Raji (cell line): Measurements from ENCODE around the gene DOCK4.

ENCODE experiments used
- POLR2A ChIP-seq: IDR thresholded peaks from 2 replicates; pipeline ENCODE4 v1.6.1; 2011; ENCODE audit warnings: low read depth, low read length, control low read depth; ENCODE audit not compliant: insufficient read depth

DOCK4 gene

GRCh38 chr7:112120696-112121217 lies 85.4 kb downstream of the DOCK4 start:
- no peak for TF ChIP-seq POLR2A

- no peak for TF ChIP-seq POLR2A
Measured at GRCh38 chr7:112118581-112119566, 87.3 kb downstream of the DOCK4 start.

- no peak for TF ChIP-seq POLR2A
Measured at GRCh38 chr7:112116894-112117293, 89.3 kb downstream of the DOCK4 start.

- TF ChIP-seq POLR2A: no peak
Measured at GRCh38 chr7:112116358-112116757, 89.8 kb downstream of the DOCK4 start.

GRCh38 chr7:112115880-112116279 lies 90.3 kb downstream of the DOCK4 start:
- no peak for TF ChIP-seq POLR2A

GRCh38 chr7:112113913-112114575 lies 92.2 kb downstream of the DOCK4 start:
- TF ChIP-seq POLR2A: no peak

- no peak for TF ChIP-seq POLR2A
Measured at GRCh38 chr7:112112822-112113255, 93.4 kb downstream of the DOCK4 start.

- no peak for TF ChIP-seq POLR2A
Measured at GRCh38 chr7:112110651-112111050, 95.5 kb downstream of the DOCK4 start.

- TF ChIP-seq POLR2A: no peak
Measured at GRCh38 chr7:112110175-112110574, 96.0 kb downstream of the DOCK4 start.

- no peak for TF ChIP-seq POLR2A
Measured at GRCh38 chr7:112108981-112109380, 97.2 kb downstream of the DOCK4 start.

GRCh38 chr7:112105584-112106530 lies 100.3 kb downstream of the DOCK4 start:
- no peak for TF ChIP-seq POLR2A

GRCh38 chr7:112104120-112104519 lies 102.1 kb downstream of the DOCK4 start:
- no peak for TF ChIP-seq POLR2A

- no peak for TF ChIP-seq POLR2A
Measured at GRCh38 chr7:112103246-112103645, 103.0 kb downstream of the DOCK4 start.

GRCh38 chr7:112101201-112101846 lies 104.9 kb downstream of the DOCK4 start:
- no peak for TF ChIP-seq POLR2A
